Glomerular visceral epithelial cell (primary cell): ENCODE measurements around the gene STARD3NL.
"Not testable (repeated sequence)": the region's sequence is repeated elsewhere in the genome, so short reads cannot be mapped to it uniquely, and the experiment has no call there.

Source experiments
- DNase-seq: peaks from one replicate; pipeline ENCODE4 v3.0.0-alpha.2; 2016; ENCODE audit errors: extremely low spot score

STARD3NL gene

DNA sequence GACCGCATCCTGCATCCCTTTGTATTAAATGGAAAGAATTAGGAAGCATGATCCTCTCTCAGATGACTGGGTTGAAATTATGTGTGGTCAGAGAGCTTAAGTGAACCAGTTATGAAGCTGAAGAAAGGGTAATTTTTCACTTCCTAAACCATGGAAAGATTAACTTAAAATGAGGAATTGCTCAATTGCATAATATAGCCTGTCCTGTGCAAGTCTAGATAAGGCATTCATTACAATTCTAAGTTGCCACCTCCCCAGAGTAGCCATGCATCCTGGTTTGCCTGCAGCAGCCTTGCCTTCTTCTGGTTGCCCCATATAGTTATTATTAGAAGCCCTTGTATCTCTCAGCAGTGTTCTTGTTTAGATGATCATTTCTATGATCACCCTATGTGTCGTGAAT, 45.3 kb downstream of the STARD3NL start:
- no peak for DNase-seq

DNA sequence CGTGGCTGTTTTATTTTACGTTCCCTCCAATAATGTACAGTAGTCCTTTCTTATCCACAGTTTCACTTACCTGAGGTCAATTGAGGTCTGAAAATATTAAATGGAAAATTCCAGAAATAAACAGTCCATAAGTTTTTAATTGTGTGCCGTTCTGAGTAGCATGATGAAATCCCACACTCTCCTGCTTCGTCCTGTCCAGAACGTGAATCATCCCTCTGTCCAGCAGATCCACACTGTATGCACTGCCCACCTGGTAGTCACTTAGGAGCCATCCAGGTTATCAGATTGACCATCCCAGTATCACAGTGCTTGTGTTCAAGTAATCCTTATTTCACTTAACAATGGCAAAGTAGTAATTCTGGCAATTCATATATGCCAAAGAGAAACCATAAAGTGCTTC, 46.3 kb downstream of the STARD3NL start:
- DNase-seq: no peak

GRCh38 chr7:38229386-38229785, 51.3 kb downstream of the STARD3NL start:
- peak; percentile 69 for DNase-seq

- no peak for DNase-seq
These were observed 52.0 kb downstream of the STARD3NL start for GRCh38 chr7:38229884-38230642.

DNA sequence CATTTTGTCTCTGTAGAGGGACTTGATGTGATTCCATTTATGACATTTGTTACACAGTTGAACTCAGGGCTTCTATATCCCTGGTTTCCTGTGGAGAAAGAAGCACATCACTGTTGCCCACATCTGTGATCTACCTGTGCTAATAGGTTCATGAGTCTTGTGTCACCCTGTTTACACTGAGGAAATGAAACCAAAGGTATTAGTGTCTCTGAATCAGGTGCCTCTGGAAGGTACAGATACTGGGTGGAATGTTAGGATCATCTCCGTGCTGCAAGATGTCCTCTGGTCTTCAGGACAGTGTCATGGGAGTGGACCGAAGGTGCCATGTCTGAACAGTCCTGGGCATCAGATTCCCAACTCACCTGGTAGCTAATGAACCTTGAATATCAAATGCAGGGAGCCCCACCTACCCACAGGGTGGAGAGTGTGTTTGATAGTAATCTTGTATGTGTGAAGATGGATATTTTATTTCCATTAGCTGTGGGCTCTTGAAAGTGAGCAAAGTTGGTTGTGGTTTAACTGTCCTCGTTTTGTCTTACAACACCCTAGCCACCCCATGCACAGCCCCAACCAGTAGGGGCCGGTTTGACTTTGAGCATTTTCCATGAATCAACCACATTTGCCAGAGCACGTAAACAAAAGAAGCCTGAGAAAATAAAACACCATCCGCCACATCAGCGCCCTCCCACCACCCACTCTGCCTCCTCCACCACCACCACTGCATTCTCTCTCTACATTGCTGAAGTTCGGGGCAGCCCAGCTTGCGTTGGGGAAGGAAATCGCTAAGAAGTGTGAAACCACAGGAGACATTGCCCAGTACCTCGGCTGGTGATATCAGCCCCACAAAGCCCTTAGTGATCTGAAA, 54.7 kb downstream of the STARD3NL start:
- peak; percentile 56 for DNase-seq

DNA sequence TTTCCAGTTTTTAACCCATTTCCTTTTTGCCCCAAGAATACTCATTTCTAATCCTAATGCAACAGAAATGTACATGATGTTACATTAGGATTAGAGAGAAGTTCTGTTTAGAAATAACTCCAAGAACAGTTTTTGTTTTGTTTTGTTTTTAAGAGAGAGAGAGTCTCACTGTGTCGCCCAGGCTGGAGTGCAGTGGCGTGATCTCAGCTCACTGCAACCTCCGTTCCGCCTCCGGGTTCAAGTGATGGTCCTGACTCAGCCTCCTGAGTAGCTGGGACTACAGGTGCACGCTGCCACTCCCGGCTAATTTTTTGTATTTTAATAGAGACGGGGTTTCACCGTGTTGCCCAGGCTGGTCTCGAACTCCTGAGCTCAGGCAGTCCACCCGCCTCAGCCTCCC, 56.7 kb downstream of the STARD3NL start:
- DNase-seq: not testable (repeated sequence)

GRCh38 chr7:38235606-38236005, 57.6 kb downstream of the STARD3NL start:
- no peak for DNase-seq

DNA sequence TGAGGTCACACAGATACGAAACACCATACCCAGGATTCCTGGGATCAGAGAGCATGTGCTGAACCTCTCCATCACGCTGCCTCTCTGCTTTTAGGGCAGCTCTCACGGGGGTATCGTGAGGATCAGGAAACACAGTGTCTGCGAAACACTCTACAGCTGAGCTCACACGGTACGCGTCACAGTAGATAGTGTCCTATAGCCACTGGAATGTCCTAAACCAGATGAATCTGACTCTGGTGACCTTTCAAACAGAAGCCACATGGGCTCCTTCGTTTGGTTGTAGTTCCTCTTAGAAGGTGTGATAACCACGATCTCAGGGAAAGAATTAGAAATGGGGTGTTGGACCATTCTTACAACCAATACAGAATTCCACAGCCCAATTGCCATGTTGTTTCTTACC, 61.1 kb downstream of the STARD3NL start:
- DNase-seq: not testable (repeated sequence)

DNA sequence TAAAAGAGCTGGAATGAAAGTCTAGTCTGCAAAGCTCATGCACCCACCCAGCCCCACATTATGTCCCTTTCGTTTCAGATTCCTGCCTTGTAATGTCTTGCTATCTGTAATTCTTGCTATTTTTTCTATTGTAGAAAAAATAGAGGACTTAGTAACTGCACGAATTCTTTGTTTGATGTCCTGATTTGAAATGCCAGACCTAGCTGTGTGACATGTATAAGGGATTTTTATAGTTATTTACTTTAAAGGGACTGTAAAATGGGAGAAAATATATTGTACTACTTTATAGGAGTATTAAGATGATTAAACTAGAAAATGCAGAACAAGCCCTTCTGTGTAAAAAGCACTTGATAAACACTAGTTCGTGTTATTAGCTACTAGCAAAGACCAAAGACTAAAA, 63.0 kb downstream of the STARD3NL start:
- DNase-seq: no peak

- no peak for DNase-seq
These were observed 64.8 kb downstream of the STARD3NL start for GRCh38 chr7:38242814-38243213.

- DNase-seq: not testable (repeated sequence)
These were observed 65.3 kb downstream of the STARD3NL start for GRCh38 chr7:38243345-38243744.

DNA sequence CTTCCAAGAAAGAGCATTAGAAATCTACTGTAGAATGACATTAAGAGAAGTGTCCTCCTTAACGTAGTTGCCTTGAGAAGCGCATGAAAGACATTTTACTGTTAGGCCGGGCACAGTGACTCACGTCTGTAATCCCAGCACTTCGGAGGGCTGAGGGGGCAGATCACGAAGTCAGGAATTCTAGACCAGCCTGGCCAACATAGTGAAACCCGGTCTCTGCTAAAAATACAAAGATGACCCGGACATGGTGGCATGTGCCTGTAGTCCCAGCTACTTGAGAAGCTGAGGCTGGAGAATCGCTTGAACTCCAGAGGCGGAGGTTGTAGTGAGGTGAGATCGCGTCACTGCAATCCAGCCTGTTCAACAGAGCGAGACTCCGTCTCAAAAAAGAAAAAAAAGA, 66.5 kb downstream of the STARD3NL start:
- DNase-seq: no peak

- no peak for DNase-seq
These were observed 67.4 kb downstream of the STARD3NL start for GRCh38 chr7:38245409-38245977.

DNA sequence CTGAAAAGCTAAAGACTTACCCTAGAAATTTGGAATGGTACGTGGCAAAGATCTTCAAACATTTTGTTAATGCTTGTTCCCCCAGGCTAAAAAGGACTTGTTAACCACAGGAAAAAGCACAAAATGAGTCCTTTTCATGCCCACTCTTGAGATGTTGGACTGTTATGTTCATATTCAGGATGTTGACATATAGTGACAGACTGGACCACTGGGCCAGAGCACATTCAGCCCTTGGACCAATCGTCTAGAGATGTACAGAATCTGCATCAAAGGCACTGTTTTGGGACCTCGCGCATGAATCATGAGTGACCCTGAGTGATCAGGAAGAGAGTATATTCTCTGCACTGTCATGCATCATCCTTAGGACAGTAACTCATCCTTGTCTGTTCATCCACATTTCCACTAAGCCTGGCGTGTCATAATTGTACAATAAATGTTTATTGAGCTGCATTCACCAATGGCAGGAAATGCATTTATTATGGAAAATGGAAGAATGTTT, 70.1 kb downstream of the STARD3NL start:
- DNase-seq: no peak

GRCh38 chr7:38249849-38250248, 71.8 kb downstream of the STARD3NL start:
- not testable (repeated sequence) for DNase-seq

DNA sequence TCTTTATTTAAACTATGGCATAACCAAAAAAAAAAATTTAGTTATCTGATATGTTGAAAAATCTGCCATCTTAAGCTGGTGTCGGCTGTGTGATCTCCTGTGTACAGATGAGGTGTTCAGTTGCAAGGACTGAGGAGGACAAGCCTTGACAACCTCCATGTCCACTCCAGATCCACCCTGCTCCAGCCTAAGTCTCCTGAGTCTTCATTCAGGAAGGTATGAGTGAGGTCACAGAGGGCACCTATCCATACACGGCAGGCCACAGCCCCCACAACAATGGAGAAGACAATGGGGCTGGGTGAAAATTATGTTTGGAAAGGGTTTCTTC, 79.3 kb downstream of the STARD3NL start:
- DNase-seq: no peak

GRCh38 chr7:38259157-38259556, 81.1 kb downstream of the STARD3NL start:
- not testable (repeated sequence) for DNase-seq

- DNase-seq: not testable (repeated sequence)
These were observed 83.6 kb downstream of the STARD3NL start for GRCh38 chr7:38261601-38262000.

- DNase-seq: not testable (repeated sequence)
These were observed 84.0 kb downstream of the STARD3NL start for GRCh38 chr7:38262026-38262425.

DNA sequence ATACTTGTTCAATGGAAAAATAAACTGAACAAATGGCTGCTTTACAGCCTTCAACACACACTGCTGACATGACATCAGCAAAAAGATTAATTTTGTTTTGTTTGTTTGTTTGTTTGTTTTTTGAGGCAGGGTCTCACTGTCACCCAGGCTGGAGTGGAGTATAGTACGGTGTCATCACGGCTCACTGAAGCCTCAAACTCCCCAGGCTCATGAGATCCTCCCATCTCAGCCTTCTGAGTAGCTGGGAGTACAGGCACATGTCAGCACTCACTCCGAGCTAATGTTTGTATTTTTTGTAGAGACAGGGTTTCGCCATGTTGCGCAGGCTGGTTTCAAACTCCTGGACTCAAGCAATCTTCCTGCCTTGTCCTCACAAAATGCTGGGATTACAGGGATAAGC, 84.5 kb downstream of the STARD3NL start:
- no peak for DNase-seq

GRCh38 chr7:38263274-38263673, 85.2 kb downstream of the STARD3NL start:
- DNase-seq: not testable (repeated sequence)

- DNase-seq: not testable (repeated sequence)
These were observed 86.6 kb downstream of the STARD3NL start for GRCh38 chr7:38264602-38265001.
